ENCODE results near the gene AFF3. TPM values are rescaled to one million over a fixed set of nuclear protein-coding genes. Genes with fewer than 3 reads are reported as not detected.

The AFF3 gene
- total and polyA plus RNA-seq, 10 of the 15 experiments (the other 5 are each of a cell fraction or from before 2014, with no cell fraction given), result 0.26 to 5.5 (median 3.0) TPM

DNA sequence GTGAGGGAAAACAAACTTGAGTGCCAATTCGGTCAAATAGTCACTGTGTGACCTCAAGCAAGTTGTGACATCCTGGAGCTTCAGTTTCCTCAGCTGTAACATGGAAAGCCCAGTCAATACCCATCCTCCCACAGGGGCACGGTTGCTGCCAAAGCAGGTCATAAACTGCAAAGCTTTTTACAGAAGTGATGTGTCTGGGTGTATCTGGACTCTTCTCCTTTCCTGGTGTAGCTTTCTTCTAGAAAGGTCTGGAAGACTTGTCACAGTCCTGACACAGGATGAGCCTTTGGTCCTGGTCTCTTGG lies 4.2 kb upstream of the AFF3 start:
- 10% methylated on average over 2 of the region's 2 CpGs for WGBS (ENCODE audit: insufficient coverage, insufficient replicate concordance, low lambda C conversion rate, missing lambda C conversion rate)
- FAIRE-seq, result no peak
- CTCF ChIA-PET, result interaction anchor here (1.4 kb wide), 1 partner anchor 33 kb away, joined by 3 read pairs; no protein-coding TSS in a partner anchor
- no peaks in the 10 kb centered on the region; the same call in 1 of the 2 replicates for H4K20me1 ChIP-seq (ENCODE audit: control insufficient read depth, insufficient read depth)
- BruUV-seq (replicated peaks), result no TSS peak
- peaks cover 13% of the 10 kb centered on the region; the same call in 2 of the 3 replicates for H3K9me3 ChIP-seq (replicated peaks; ENCODE audit: control insufficient read depth, insufficient read depth, low read length)
- no peak overlapping the region for H3K4me2 ChIP-seq (ENCODE audit: control insufficient read depth, insufficient read depth)
- in situ Hi-C loops (cut with MboI), result no loop called here
- no peaks in the 10 kb centered on the region for H3K36me3 ChIP-seq (ENCODE audit: control insufficient read depth in 2 of 2, insufficient read depth in 2 of 2, low read length in 1 of 2)
- no peak overlapping the region for H3K4me3 ChIP-seq
- intact Hi-C loops (cut with micrococcal nuclease; ENCODE audit: unreplicated experiment), result no loop called here
- RAD21 ChIA-PET (ENCODE audit: unreplicated experiment), result no interaction called here
- H2AFZ ChIP-seq (ENCODE audit: control insufficient read depth, low read depth, low read length), result no peak overlapping the region
- no peak overlapping the region for H3K27ac ChIP-seq (ENCODE audit: control insufficient read depth, insufficient read depth)
- DNase-seq (ENCODE audit: low read depth, low spot score), result no peak
- H3K4me1 ChIP-seq (ENCODE audit: control insufficient read depth, insufficient read depth, low read length), result peaks cover 16% of the 10 kb centered on the region
- TF ChIP-seq POLR2AphosphoS2 (IDR thresholded peaks at IDR 0.05; ENCODE audit: low read depth, low read length) (no peak), CBFB (IDR thresholded peaks at IDR 0.05; ENCODE audit: low read depth) (no peak), LARP7 (IDR thresholded peaks at IDR 0.05) (no peak), DPF2 (IDR thresholded peaks at IDR 0.05) (no peak), BRCA1 (IDR thresholded peaks at IDR 0.05; ENCODE audit: low read depth, low read length) (no peak), EP300 (IDR thresholded peaks at IDR 0.05; ENCODE audit: borderline replicate concordance in 1 of 2, control insufficient read depth in 1 of 2, low read depth in 2 of 2, low read length in 2 of 2) (no peak), CREB1 (IDR thresholded peaks at IDR 0.05; ENCODE audit: low read depth) (no peak), SMAD5 (IDR thresholded peaks at IDR 0.05; ENCODE audit: low read depth) (no peak), ZBED1 (IDR thresholded peaks at IDR 0.05; ENCODE audit: borderline replicate concordance) (no peak), YBX1 (IDR thresholded peaks at IDR 0.05) (no peak), ATF7 (IDR thresholded peaks at IDR 0.05; ENCODE audit: low read depth) (no peak), TARDBP (IDR thresholded peaks at IDR 0.05; ENCODE audit: borderline replicate concordance) (no peak), SUPT20H (IDR thresholded peaks at IDR 0.05; ENCODE audit: borderline replicate concordance, control insufficient read depth, low read depth, low read length) (no peak), RAD21 (IDR thresholded peaks at IDR 0.05; ENCODE audit: insufficient read depth, low read depth, low read length) (no peak), HCFC1 (IDR thresholded peaks at IDR 0.05; ENCODE audit: low read length) (no peak), ZNF217 (IDR thresholded peaks at IDR 0.05) (no peak)
- TF ChIP-seq, protein P1, sequence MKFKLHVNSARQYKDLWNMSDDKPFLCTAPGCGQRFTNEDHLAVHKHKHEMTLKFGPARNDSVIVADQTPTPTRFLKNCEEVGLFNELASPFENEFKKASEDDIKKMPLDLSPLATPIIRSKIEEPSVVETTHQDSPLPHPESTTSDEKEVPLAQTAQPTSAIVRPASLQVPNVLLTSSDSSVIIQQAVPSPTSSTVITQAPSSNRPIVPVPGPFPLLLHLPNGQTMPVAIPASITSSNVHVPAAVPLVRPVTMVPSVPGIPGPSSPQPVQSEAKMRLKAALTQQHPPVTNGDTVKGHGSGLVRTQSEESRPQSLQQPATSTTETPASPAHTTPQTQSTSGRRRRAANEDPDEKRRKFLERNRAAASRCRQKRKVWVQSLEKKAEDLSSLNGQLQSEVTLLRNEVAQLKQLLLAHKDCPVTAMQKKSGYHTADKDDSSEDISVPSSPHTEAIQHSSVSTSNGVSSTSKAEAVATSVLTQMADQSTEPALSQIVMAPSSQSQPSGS (IDR thresholded peaks at IDR 0.05; ENCODE audit: low read length), result no peak
- TF ChIP-seq, protein P2, sequence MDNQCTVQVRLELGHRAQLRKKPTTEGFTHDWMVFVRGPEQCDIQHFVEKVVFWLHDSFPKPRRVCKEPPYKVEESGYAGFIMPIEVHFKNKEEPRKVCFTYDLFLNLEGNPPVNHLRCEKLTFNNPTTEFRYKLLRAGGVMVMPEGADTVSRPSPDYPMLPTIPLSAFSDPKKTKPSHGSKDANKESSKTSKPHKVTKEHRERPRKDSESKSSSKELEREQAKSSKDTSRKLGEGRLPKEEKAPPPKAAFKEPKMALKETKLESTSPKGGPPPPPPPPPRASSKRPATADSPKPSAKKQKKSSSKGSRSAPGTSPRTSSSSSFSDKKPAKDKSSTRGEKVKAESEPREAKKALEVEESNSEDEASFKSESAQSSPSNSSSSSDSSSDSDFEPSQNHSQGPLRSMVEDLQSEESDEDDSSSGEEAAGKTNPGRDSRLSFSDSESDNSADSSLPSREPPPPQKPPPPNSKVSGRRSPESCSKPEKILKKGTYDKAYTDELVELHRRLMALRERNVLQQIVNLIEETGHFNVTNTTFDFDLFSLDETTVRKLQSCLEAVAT (IDR thresholded peaks at IDR 0.05), result no peak
- TF ChIP-seq, protein P3, sequence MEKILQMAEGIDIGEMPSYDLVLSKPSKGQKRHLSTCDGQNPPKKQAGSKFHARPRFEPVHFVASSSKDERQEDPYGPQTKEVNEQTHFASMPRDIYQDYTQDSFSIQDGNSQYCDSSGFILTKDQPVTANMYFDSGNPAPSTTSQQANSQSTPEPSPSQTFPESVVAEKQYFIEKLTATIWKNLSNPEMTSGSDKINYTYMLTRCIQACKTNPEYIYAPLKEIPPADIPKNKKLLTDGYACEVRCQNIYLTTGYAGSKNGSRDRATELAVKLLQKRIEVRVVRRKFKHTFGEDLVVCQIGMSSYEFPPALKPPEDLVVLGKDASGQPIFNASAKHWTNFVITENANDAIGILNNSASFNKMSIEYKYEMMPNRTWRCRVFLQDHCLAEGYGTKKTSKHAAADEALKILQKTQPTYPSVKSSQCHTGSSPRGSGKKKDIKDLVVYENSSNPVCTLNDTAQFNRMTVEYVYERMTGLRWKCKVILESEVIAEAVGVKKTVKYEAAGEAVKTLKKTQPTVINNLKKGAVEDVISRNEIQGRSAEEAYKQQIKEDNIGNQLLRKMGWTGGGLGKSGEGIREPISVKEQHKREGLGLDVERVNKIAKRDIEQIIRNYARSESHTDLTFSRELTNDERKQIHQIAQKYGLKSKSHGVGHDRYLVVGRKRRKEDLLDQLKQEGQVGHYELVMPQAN (conservative IDR thresholded peaks at IDR 0.05), result no peak
- TF ChIP-seq, protein P4, sequence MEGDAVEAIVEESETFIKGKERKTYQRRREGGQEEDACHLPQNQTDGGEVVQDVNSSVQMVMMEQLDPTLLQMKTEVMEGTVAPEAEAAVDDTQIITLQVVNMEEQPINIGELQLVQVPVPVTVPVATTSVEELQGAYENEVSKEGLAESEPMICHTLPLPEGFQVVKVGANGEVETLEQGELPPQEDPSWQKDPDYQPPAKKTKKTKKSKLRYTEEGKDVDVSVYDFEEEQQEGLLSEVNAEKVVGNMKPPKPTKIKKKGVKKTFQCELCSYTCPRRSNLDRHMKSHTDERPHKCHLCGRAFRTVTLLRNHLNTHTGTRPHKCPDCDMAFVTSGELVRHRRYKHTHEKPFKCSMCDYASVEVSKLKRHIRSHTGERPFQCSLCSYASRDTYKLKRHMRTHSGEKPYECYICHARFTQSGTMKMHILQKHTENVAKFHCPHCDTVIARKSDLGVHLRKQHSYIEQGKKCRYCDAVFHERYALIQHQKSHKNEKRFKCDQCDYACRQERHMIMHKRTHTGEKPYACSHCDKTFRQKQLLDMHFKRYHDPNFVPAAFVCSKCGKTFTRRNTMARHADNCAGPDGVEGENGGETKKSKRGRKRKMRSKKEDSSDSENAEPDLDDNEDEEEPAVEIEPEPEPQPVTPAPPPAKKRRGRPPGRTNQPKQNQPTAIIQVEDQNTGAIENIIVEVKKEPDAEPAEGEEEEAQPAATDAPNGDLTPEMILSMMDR (IDR thresholded peaks at IDR 0.05 in 2 of 3, conservative IDR thresholded peaks at IDR 0.05 in 1 of 3; ENCODE audit: control insufficient read depth in 2 of 3, extremely low read depth in 1 of 3, insufficient read depth in 1 of 3, low read depth in 3 of 3, low read length in 3 of 3), result no peak
- no peak for ATAC-seq
- H3K27me3 ChIP-seq (replicated peaks in 1 of 2; ENCODE audit: control insufficient read depth in 2 of 2, insufficient read depth in 2 of 2, low read length in 1 of 2), result peaks cover 0 to 3% of the 10 kb centered on the region in 2 experiments; a peak in 2 of 4 replicates
- H3K9ac ChIP-seq (ENCODE audit: control insufficient read depth, insufficient read depth, low read length), result no peak overlapping the region
- POLR2A ChIA-PET, result no interaction called here
- no peaks in the 10 kb centered on the region; the same call in 1 of the 2 replicates for H3K79me2 ChIP-seq (ENCODE audit: control insufficient read depth, insufficient read depth, low read length)
- SMC1A ChIA-PET (ENCODE audit: uncharacterized antibody, unreplicated experiment), result no interaction called here

Measured in GM12878 (cell line).